ENCODE data around the gene STMP1. TPM values are rescaled to one million over a fixed set of nuclear protein-coding genes. Genes with fewer than 3 reads are reported as not detected.

Gene STMP1
- total and polyA plus RNA-seq, 2 of the 8 experiments (the other 6 are each of a cell fraction or from before 2014, with no cell fraction given): 22.7 to 36.7 TPM

DNA sequence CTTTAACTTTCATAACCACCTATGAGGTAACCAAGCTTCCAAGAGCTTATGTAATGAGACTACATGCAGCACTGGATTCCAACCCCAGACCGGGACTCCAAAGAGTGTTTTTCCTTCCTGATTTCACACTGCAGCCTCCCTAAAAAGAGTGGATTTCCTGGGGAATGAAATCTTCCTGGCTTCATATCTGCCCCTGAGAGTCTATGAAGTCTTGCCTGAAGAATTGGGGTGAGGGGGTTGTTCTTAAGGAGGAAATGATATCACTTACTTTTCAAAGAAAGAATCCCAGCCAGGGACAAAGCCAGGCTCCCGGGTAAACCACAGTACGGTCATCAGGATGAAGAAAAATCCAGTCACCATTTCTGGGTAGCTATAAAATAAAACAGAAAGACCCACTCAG lies 29.7 kb downstream of the STMP1 start:
- H4K8ac ChIP-seq (ENCODE audit: extremely low read depth, insufficient read depth, low read length): no peak overlapping the region
- H4K20me1 ChIP-seq (replicated peaks in 1 of 2; ENCODE audit: control insufficient read depth in 1 of 2, insufficient read depth in 2 of 2, low read length in 2 of 2): no peaks in the 10 kb centered on the region
- POLR2A ChIA-PET (ENCODE audit: partially characterized antibody): interaction anchor here (1.0 kb wide), 1 partner anchor 10 kb away, joined by 3 read pairs; no protein-coding TSS in a partner anchor
- H3K4ac ChIP-seq (replicated peaks; ENCODE audit: insufficient read length, low read depth, low read length): no peak overlapping the region
- H3K14ac ChIP-seq (ENCODE audit: insufficient read length): no peak overlapping the region
- WGBS, 2 experiments (ENCODE audit: extremely low coverage in 1 of 2, insufficient coverage in 1 of 2, insufficient read length in 1 of 2, insufficient replicate concordance in 2 of 2, low coverage in 1 of 2, low lambda C conversion rate in 2 of 2, missing lambda C conversion rate in 1 of 2): 86% methylated on average over 3 of the region's 3 CpGs; no CpG with 5 or more reads in 1 of the 2 experiments
- H3K27ac ChIP-seq (ENCODE audit: low read depth, low read length): no peak overlapping the region
- no peaks in the 10 kb centered on the region for H3K23me2 ChIP-seq (ENCODE audit: low read depth, low read length)
- H3K36me3 ChIP-seq (ENCODE audit: control insufficient read depth in 2 of 4, insufficient read depth in 4 of 4, low read length in 3 of 4): peaks cover 0 to 15% (median 4%) of the 10 kb centered on the region in 4 experiments; a peak in 3 of 8 replicates
- no peak overlapping the region for H2AFZ ChIP-seq (ENCODE audit: low read length)
- FAIRE-seq (no peak), DNase-seq (ENCODE audit: low read depth in 1 of 2, low spot score in 2 of 2) (no peak)
- no peak overlapping the region for H2BK120ac ChIP-seq (replicated peaks; ENCODE audit: low read depth, low read length)
- H2BK5ac ChIP-seq (ENCODE audit: low read depth, low read length): no peak overlapping the region
- H3K4me1 ChIP-seq (replicated peaks in 1 of 4; ENCODE audit: control insufficient read depth in 3 of 4, insufficient read depth in 4 of 4, low read length in 3 of 4): no peaks in the 10 kb centered on the region
- H3K4me2 ChIP-seq (ENCODE audit: insufficient read depth in 1 of 2, low read depth in 2 of 2, low read length in 2 of 2): no peak overlapping the region
- H2BK15ac ChIP-seq (ENCODE audit: low read length): no peak overlapping the region
- no peaks in the 10 kb centered on the region for H3K27me3 ChIP-seq (replicated peaks in 1 of 4; ENCODE audit: control insufficient read depth in 3 of 4, extremely low read depth in 1 of 4, insufficient read depth in 3 of 4, low read length in 3 of 4)
- H2BK20ac ChIP-seq (ENCODE audit: low read length): no peak overlapping the region
- CTCF ChIA-PET (ENCODE audit: partially characterized antibody): interaction anchor here (1.2 to 3.7 kb wide), 7 partner anchors 9 to 81 kb away, joined by 3 to 26 read pairs (median 5); partner anchors contain the start of gene STMP1
- H3K56ac ChIP-seq (replicated peaks; ENCODE audit: insufficient read length, low read depth, low read length): no peak overlapping the region
- no peaks in the 10 kb centered on the region for H3K9me3 ChIP-seq (ENCODE audit: insufficient read depth in 2 of 2, low read depth in 1 of 2, low read length in 1 of 2)
- H3K4me3 ChIP-seq (ENCODE audit: extremely low read depth in 1 of 4, insufficient read depth in 2 of 4, low read depth in 3 of 4, low read length in 4 of 4): no peak overlapping the region
- H3K79me1 ChIP-seq (ENCODE audit: low read depth, low read length): no peaks in the 10 kb centered on the region
- H3K79me2 ChIP-seq (ENCODE audit: control insufficient read depth in 1 of 2, insufficient read depth in 2 of 2, low read length in 2 of 2): no peaks in the 10 kb centered on the region
- no peak overlapping the region for H3K23ac ChIP-seq (ENCODE audit: insufficient read length)
- H3K9ac ChIP-seq (replicated peaks in 1 of 4; ENCODE audit: extremely low read depth in 1 of 4, low read depth in 3 of 4, low read length in 3 of 4): no peak overlapping the region
- H4K5ac ChIP-seq (ENCODE audit: insufficient read length, low read depth, low read length): no peak overlapping the region
- no peak overlapping the region for H3K18ac ChIP-seq (ENCODE audit: extremely low read depth, low read length)
- TF ChIP-seq CBX8 (IDR thresholded peaks at IDR 0.05; ENCODE audit: borderline replicate concordance, low read depth, low read length) (no peak), KDM5A (IDR thresholded peaks at IDR 0.05; ENCODE audit: low read length) (no peak), CEBPB (IDR thresholded peaks at IDR 0.05; ENCODE audit: low read depth, low read length) (no peak)
- TF ChIP-seq, protein P1, sequence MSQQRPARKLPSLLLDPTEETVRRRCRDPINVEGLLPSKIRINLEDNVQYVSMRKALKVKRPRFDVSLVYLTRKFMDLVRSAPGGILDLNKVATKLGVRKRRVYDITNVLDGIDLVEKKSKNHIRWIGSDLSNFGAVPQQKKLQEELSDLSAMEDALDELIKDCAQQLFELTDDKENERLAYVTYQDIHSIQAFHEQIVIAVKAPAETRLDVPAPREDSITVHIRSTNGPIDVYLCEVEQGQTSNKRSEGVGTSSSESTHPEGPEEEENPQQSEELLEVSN (IDR thresholded peaks at IDR 0.05): no peak
- no peak overlapping the region for H2AK5ac ChIP-seq (ENCODE audit: low read depth, low read length)
- no peak overlapping the region for H2BK12ac ChIP-seq (ENCODE audit: low read depth, low read length)
- H4K91ac ChIP-seq (replicated peaks; ENCODE audit: insufficient read length, low read length): no peak overlapping the region

Data from H1 (cell line).